Neural progenitor cell (in vitro differentiated cells): ENCODE measurements around the gene SWI5. TPM values are rescaled to one million over a fixed set of nuclear protein-coding genes. Genes with fewer than 3 reads are reported as not detected.

Source experiments
- DNase-seq: peaks from one replicate; pipeline ENCODE4 v3.0.0-alpha.2; 2016; ENCODE audit warnings: low spot score
- H2AFZ ChIP-seq: fragments of 200-600 bp; sonication (generic); replicated peaks from 2 replicates; pipeline ENCODE4 v1.6.1; 2016; ENCODE audit warnings: antibody characterized with exemption
- H3F3A ChIP-seq: fragments of 200-600 bp; sonication (generic); 2 replicates; pipeline ENCODE4 v1.6.1; 2016; ENCODE audit warnings: antibody characterized with exemption, low read depth
- H3K27ac ChIP-seq: fragments of 200-600 bp; sonication (generic); 2 replicates; pipeline ENCODE4 v1.5.1; 2016; ENCODE audit warnings: mild to moderate bottlenecking
- H3K27me3 ChIP-seq: fragments of 200-600 bp; sonication (generic); 2 replicates; pipeline ENCODE4 v1.6.1; 2016; ENCODE audit warnings: mild to moderate bottlenecking, moderate library complexity
- H3K36me3 ChIP-seq: fragments of 200-600 bp; sonication (generic); 2 replicates; pipeline ENCODE4 v1.5.1; 2016
- H3K4me1 ChIP-seq: fragments of 200-600 bp; sonication (generic); 2 replicates; pipeline ENCODE4 v1.6.1; 2016; ENCODE audit warnings: mixed run types
- H3K4me2 ChIP-seq: fragments of 200-600 bp; sonication (generic); 2 replicates; pipeline ENCODE4 v1.6.1; 2016
- H3K4me3 ChIP-seq: fragments of 200-600 bp; sonication (generic); 2 replicates; pipeline ENCODE4 v1.5.1; 2016
- H3K79me2 ChIP-seq: fragments of 200-600 bp; sonication (generic); 2 replicates; pipeline ENCODE4 v1.6.1; 2016; ENCODE audit warnings: low read depth
- H3K9ac ChIP-seq: fragments of 200-600 bp; sonication (generic); 2 replicates; pipeline ENCODE4 v1.6.1; 2016
- H3K9me3 ChIP-seq: fragments of 200-600 bp; sonication (generic); 2 replicates; pipeline ENCODE4 v1.5.1; 2016; ENCODE audit warnings: low read depth
- H4K20me1 ChIP-seq: fragments of 200-600 bp; sonication (generic); 2 replicates; pipeline ENCODE4 v1.6.1; 2016; ENCODE audit warnings: low read depth
- H3K27ac Mint-ChIP-seq: 3 replicates; pipeline ENCODE4 v1.8.0; 2021; ENCODE audit warnings: mixed read lengths
- H3K27me3 Mint-ChIP-seq: 2 replicates; pipeline ENCODE4 v1.8.0; 2022; ENCODE audit warnings: low read depth, mild to moderate bottlenecking, inconsistent platforms, moderate library complexity, mixed read lengths; ENCODE audit not compliant: insufficient read depth
- H3K36me3 Mint-ChIP-seq: 3 replicates; pipeline ENCODE4 v1.8.0; 2021; ENCODE audit warnings: mixed read lengths
- H3K4me1 Mint-ChIP-seq: 3 replicates; pipeline ENCODE4 v1.8.0; 2021; ENCODE audit warnings: mixed read lengths
- H3K4me3 Mint-ChIP-seq: 3 replicates; pipeline ENCODE4 v1.8.0; 2021; ENCODE audit warnings: mild to moderate bottlenecking, moderate library complexity, mixed read lengths
- H3K9me3 Mint-ChIP-seq: 3 replicates; pipeline ENCODE4 v1.8.0; 2020; ENCODE audit warnings: mixed read lengths
- EZH2 ChIP-seq: fragments of 200-600 bp; sonication (generic); IDR thresholded peaks from 2 replicates; pipeline ENCODE4 v1.6.1; 2017; ENCODE audit warnings: antibody characterized with exemption, mild to moderate bottlenecking, moderate library complexity
- EZH2phosphoT487 ChIP-seq: fragments of 200-600 bp; sonication (generic); IDR thresholded peaks from 2 replicates; pipeline ENCODE4 v1.6.1; 2017; ENCODE audit warnings: antibody characterized with exemption
- total RNA-seq: library from RNA; depleted of rRNA; stranded (reverse); fragments of >200 nt; gene quantifications from 2 replicates; pipeline ENCODE4 v1.2.3, GENCODE V29; 2015; ENCODE audit warnings: low replicate concordance
- TF ChIP-seq, protein P1 (sequence below): fragments of 200-600 bp; sonication (generic); IDR thresholded peaks from 2 replicates; pipeline ENCODE4 v1.5.1; 2017; ENCODE audit warnings: antibody characterized with exemption, mild to moderate bottlenecking

SWI5 gene
- total RNA-seq, 1 donor from 2014 or later, result 15.0 TPM

DNA sequence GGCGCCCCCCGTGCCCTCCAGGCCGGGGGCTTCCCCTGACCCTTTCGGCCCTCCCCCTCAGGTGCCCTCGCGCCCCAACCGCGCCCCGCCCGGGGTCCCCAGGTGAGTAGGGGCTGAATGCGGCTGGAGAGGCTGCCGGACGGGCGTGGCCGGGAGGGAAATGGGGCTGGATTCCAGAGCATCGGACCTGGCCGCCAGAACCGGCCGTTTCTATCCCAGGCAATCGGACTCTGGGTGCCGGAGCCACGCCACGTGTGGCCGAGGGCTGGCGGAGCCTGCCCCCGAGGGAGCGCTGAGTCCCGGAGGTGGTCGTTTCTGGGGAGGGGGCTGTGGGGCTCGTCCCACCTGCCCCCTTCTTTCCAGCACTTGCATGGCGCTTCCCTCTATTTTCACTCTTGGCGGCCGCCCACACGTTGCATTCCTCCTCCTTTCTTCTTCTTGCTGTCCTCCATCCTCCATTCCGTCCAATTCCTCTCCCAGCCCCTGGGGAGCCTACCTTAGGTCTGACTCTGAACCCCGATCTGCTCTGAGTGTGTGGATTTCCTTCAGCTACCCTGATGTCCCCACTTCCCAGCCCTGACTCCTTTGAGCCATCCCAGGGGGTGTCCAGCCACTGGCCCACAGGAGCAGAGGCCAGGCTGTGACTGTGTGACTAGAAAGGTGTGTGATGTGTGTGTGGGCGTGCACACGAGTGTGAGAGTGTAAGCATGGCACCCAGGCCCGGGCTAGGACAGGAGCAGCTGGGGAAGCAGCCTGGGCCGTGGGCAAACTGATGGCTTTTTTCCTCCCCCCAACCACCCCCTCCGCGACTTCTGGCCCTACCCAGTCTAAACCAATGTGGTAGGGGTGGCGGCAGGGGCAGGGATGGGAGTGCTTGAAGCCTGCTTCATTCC is 25.0 kb upstream of the SWI5 start:
- peaks cover 16% of the 10 kb centered on the region for H3F3A ChIP-seq
- H3K27ac ChIP-seq, result no peak overlapping the region
- Mint-ChIP-seq H3K4me3 (no peak overlapping the region), H3K36me3 (peaks cover 19% of the 10 kb centered on the region), H3K9me3 (no peaks in the 10 kb centered on the region), H3K27me3 (peaks cover 7% of the 10 kb centered on the region), H3K4me1 (peaks cover 16% of the 10 kb centered on the region), H3K27ac (no peak overlapping the region)
- H3K4me3 ChIP-seq, result peak overlapping the region; percentile 74
- no peak overlapping the region for H3K9ac ChIP-seq
- H3K27me3 ChIP-seq, result peaks cover 24% of the 10 kb centered on the region
- H3K4me2 ChIP-seq, result peak overlapping the region; percentile 98
- no peaks in the 10 kb centered on the region for H3K9me3 ChIP-seq
- no peak for TF ChIP-seq EZH2phosphoT487
- TF ChIP-seq, protein P1, sequence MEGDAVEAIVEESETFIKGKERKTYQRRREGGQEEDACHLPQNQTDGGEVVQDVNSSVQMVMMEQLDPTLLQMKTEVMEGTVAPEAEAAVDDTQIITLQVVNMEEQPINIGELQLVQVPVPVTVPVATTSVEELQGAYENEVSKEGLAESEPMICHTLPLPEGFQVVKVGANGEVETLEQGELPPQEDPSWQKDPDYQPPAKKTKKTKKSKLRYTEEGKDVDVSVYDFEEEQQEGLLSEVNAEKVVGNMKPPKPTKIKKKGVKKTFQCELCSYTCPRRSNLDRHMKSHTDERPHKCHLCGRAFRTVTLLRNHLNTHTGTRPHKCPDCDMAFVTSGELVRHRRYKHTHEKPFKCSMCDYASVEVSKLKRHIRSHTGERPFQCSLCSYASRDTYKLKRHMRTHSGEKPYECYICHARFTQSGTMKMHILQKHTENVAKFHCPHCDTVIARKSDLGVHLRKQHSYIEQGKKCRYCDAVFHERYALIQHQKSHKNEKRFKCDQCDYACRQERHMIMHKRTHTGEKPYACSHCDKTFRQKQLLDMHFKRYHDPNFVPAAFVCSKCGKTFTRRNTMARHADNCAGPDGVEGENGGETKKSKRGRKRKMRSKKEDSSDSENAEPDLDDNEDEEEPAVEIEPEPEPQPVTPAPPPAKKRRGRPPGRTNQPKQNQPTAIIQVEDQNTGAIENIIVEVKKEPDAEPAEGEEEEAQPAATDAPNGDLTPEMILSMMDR, result no peak
- no peak for TF ChIP-seq EZH2
- H4K20me1 ChIP-seq, result peaks cover 23% of the 10 kb centered on the region
- H3K79me2 ChIP-seq, result no peaks in the 10 kb centered on the region
- DNase-seq, result peak; percentile 34
- H3K36me3 ChIP-seq, result no peaks in the 10 kb centered on the region
- H3K4me1 ChIP-seq, result peaks cover 7% of the 10 kb centered on the region
- H2AFZ ChIP-seq, result no peak overlapping the region

DNA sequence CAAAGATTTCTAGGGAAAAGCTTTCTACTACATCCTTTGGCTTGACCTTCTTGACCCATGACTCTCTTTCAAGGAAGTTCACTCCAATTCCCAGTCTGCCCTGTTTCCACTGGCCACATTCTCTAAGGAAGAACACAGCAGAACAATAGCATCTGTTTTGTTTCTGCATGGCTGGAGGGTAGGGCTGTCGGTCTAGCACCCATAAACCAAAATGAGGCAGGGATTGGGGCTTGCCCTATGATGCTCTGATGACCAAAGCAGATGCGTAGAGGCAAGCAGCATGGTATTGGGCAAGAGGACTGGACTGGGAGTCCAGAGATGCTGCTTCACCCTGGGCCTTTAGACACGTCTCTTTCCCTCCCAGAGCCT is 24.4 kb upstream of the SWI5 start:
- Histone ChIP-seq H3K9me3 (no peaks in the 10 kb centered on the region), H3K4me3 (no peak overlapping the region), H3K4me1 (peaks cover 7% of the 10 kb centered on the region), H2AFZ (no peak overlapping the region), H3K79me2 (no peaks in the 10 kb centered on the region), H3F3A (peaks cover 16% of the 10 kb centered on the region), H3K27ac (no peak overlapping the region), H3K4me2 (no peak overlapping the region), H4K20me1 (peaks cover 24% of the 10 kb centered on the region), H3K36me3 (no peaks in the 10 kb centered on the region), H3K9ac (no peak overlapping the region), H3K27me3 (peaks cover 24% of the 10 kb centered on the region)
- H3K4me1 Mint-ChIP-seq, result peaks cover 13% of the 10 kb centered on the region
- H3K27me3 Mint-ChIP-seq, result peaks cover 7% of the 10 kb centered on the region
- H3K4me3 Mint-ChIP-seq, result no peak overlapping the region
- no peak for DNase-seq
- peaks cover 19% of the 10 kb centered on the region for H3K36me3 Mint-ChIP-seq
- TF ChIP-seq EZH2phosphoT487, result no peak
- no peak for TF ChIP-seq EZH2
- TF ChIP-seq, protein P1, result no peak
- peak overlapping the region; percentile 78 for H3K27ac Mint-ChIP-seq
- H3K9me3 Mint-ChIP-seq, result no peaks in the 10 kb centered on the region

DNA sequence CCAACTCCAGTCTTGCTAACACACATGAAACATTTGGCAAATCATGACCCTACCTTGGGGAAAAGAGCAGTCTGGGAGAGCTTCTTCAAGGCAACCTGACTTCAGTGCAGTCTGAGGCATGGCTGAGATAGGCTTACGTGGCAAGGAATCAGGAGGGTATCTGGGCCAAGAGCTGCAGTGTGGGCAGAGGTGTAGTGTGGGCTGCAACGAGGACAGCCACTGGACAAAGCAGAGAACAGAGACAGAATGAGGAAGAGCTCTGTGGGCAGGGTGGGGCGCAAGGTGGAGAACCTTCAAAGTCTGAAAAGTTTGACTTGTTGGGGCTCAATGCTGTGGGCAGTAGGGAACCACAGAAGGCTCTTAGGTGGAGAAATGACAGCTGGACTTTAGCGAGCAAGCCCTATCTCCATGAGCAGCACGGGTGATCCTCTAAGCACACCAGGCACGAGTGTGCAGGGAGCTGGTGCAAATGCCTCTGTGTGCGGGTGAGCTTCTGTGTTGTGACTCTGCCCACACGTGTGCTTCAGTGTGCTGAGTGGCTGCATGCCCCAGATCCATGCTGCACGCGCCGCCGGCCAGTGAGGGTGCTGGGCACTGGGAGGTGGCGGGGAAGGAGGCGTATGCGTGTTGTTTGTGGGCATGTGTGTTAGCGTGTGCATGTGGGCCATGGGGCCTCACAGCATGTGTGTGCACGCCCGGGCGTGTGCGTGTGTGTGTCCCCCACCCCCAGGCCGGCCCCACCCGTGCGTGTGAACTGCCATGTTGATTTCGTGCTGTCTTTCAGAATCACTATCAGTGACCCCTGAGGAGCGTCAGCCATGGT is 23.5 kb upstream of the SWI5 start:
- H3K27ac Mint-ChIP-seq, result no peak overlapping the region
- Histone ChIP-seq H3K9ac (no peak overlapping the region), H4K20me1 (peaks cover 24% of the 10 kb centered on the region), H3K36me3 (no peaks in the 10 kb centered on the region), H3K9me3 (no peaks in the 10 kb centered on the region), H3K27me3 (peaks cover 24% of the 10 kb centered on the region), H3K4me1 (peaks cover 7% of the 10 kb centered on the region), H2AFZ (no peak overlapping the region), H3K27ac (no peak overlapping the region), H3K4me3 (no peak overlapping the region), H3K79me2 (no peaks in the 10 kb centered on the region), H3F3A (peaks cover 16% of the 10 kb centered on the region), H3K4me2 (no peak overlapping the region)
- no peak overlapping the region for H3K4me3 Mint-ChIP-seq
- no peaks in the 10 kb centered on the region for H3K9me3 Mint-ChIP-seq
- peaks cover 13% of the 10 kb centered on the region for H3K4me1 Mint-ChIP-seq
- no peak for DNase-seq
- H3K36me3 Mint-ChIP-seq, result peaks cover 20% of the 10 kb centered on the region
- H3K27me3 Mint-ChIP-seq, result peaks cover 5% of the 10 kb centered on the region
- TF ChIP-seq EZH2 (no peak), EZH2phosphoT487 (no peak)
- TF ChIP-seq, protein P1, result no peak
